Measurements from ENCODE around the gene FBXL17. TPM values are rescaled to one million over a fixed set of nuclear protein-coding genes. Genes with fewer than 3 reads are reported as not detected.

FBXL17 gene
- total and polyA plus RNA-seq, 9 of the 15 experiments (the other 6 are each of a cell fraction or from before 2014, with no cell fraction given), result 0.32 to 5.4 (median 1.8) TPM

DNA sequence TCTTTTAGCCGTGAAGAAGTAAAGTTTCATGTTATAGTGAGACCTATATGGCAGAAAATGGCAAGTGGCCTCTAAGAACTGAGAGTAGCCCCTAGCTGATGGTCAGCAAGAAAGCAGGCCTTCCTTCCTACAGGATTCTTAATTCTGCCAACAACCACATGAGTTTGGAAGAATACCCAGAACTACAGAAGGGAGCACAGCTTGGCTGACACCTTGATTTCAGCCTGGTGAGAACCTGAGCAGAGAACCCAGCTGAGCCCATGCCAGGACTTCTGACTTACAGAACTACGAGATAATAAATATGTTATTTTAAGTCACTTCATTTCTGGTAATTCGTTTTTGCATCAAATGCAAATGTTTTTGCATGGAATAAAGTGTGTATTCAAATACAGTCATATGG is 5.9 kb upstream of the FBXL17 start (continued):
- TF ChIP-seq, protein P1, sequence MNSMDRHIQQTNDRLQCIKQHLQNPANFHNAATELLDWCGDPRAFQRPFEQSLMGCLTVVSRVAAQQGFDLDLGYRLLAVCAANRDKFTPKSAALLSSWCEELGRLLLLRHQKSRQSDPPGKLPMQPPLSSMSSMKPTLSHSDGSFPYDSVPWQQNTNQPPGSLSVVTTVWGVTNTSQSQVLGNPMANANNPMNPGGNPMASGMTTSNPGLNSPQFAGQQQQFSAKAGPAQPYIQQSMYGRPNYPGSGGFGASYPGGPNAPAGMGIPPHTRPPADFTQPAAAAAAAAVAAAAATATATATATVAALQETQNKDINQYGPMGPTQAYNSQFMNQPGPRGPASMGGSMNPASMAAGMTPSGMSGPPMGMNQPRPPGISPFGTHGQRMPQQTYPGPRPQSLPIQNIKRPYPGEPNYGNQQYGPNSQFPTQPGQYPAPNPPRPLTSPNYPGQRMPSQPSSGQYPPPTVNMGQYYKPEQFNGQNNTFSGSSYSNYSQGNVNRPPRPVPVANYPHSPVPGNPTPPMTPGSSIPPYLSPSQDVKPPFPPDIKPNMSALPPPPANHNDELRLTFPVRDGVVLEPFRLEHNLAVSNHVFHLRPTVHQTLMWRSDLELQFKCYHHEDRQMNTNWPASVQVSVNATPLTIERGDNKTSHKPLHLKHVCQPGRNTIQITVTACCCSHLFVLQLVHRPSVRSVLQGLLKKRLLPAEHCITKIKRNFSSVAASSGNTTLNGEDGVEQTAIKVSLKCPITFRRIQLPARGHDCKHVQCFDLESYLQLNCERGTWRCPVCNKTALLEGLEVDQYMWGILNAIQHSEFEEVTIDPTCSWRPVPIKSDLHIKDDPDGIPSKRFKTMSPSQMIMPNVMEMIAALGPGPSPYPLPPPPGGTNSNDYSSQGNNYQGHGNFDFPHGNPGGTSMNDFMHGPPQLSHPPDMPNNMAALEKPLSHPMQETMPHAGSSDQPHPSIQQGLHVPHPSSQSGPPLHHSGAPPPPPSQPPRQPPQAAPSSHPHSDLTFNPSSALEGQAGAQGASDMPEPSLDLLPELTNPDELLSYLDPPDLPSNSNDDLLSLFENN (IDR thresholded peaks at IDR 0.05; ENCODE audit: low read depth in 2 of 2, low read length in 2 of 2), result no peak

DNA sequence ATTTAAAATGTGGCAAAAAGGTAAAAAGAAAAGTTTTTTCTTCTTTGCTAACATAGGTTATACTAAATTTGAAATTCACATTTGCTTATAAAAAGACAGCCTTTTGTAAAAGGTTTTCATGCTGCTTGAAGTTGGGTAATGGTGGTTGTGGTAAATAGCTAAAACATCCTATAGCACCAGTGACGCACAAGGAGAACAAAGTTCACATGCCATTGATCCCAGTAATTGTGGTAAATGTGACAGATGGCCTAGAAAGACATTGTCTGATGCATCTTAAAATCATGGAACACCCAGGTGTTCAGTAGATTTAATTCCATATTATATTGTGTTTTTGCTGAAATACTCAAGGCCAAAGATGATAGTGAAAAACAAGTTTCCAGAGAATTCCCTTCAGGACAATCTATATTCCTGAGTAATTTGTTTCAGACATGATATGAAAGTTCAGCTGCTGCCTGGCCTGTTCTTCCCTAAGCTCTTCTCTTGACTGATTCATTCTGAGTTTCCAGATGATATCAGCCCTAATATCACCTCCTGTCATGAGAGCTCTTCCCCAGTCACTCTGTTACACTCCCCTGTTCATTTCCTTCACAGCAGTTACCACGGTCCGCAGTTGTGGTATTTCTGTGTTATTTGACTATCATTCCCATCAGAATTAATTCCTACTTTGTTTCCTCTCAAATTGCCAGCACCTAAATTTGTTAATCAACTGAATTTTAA is 4.6 kb upstream of the FBXL17 start:
- in situ Hi-C loops (cut with MboI) (no loop called here), intact Hi-C loops (cut with micrococcal nuclease) (loop anchor here (10.0 kb wide), 1 partner anchor 338 kb away; no protein-coding TSS in a partner anchor)
- BruUV-seq (replicated peaks), result no TSS peak
- H3K79me2 ChIP-seq (ENCODE audit: control insufficient read depth, insufficient read depth, low read length), result peaks cover 6% of the 10 kb centered on the region; the same call in 2 of the 3 replicates
- ATAC-seq, result no peak
- H3K9me3 ChIP-seq (replicated peaks; ENCODE audit: control insufficient read depth, insufficient read depth, low read depth, low read length), result no peaks in the 10 kb centered on the region
- no peak overlapping the region for H3K9ac ChIP-seq (ENCODE audit: insufficient read depth in 1 of 2, low read depth in 2 of 2, low read length in 2 of 2)
- CTCF ChIA-PET (ENCODE audit: low intra/inter-chr PET ratio), result no interaction called here
- H3K9me1 ChIP-seq (ENCODE audit: control insufficient read depth, insufficient read depth, low read length), result no peaks in the 10 kb centered on the region
- no peaks in the 10 kb centered on the region for H4K20me1 ChIP-seq (replicated peaks; ENCODE audit: control insufficient read depth, insufficient read depth, low read length)
- no peak for FAIRE-seq
- peak; percentile 88 for TF ChIP-seq ZNF41 (CRISPR knock-in tag; conservative IDR thresholded peaks at IDR 0.05)
- TF ChIP-seq ZKSCAN1 (IDR thresholded peaks at IDR 0.05; ENCODE audit: low read depth, low read length), result no peak
- TF ChIP-seq TAF9B (IDR thresholded peaks at IDR 0.05; ENCODE audit: partially characterized antibody), result no peak
- TF ChIP-seq ESRRB (CRISPR knock-in tag; IDR thresholded peaks at IDR 0.05; ENCODE audit: borderline replicate concordance), result no peak
- H3K36me3 ChIP-seq (ENCODE audit: control insufficient read depth, insufficient read depth, low read length), result no peaks in the 10 kb centered on the region
- 0 out of 2 replicates have a peak overlapping the region, but pooled peaks have one; percentile 1 for H2AFZ ChIP-seq (ENCODE audit: low read depth, low read length)
- DNase-seq (ENCODE audit: extremely low read depth in 1 of 4, low spot score in 3 of 4), result no peak
- no peak overlapping the region for H3K27ac ChIP-seq (ENCODE audit: extremely low read depth, low read depth, low read length)
- no peak overlapping the region for H3K4me3 ChIP-seq
- POLR2A ChIA-PET, result no interaction called here
- peaks cover 9% of the 10 kb centered on the region in 2 experiments for H3K4me1 ChIP-seq (replicated peaks in 1 of 2; ENCODE audit: control insufficient read depth in 2 of 2, insufficient read depth in 2 of 2, low read length in 2 of 2)
- no peak overlapping the region for H3K4me2 ChIP-seq (ENCODE audit: insufficient read depth, low read length)
- no peaks in the 10 kb centered on the region for H3K27me3 ChIP-seq (ENCODE audit: control insufficient read depth in 2 of 2, insufficient read depth in 2 of 2, low read length in 2 of 2)
- WGBS (ENCODE audit: insufficient coverage, low coverage, missing lambda C conversion rate), result 58% methylated on average over 3 of the region's 3 CpGs

Measured in K562 (cell line).